ENCODE data around the gene PODN.
A peak's percentile ranks its signal among the peaks of the same experiment; 100 is the strongest.

DNA sequence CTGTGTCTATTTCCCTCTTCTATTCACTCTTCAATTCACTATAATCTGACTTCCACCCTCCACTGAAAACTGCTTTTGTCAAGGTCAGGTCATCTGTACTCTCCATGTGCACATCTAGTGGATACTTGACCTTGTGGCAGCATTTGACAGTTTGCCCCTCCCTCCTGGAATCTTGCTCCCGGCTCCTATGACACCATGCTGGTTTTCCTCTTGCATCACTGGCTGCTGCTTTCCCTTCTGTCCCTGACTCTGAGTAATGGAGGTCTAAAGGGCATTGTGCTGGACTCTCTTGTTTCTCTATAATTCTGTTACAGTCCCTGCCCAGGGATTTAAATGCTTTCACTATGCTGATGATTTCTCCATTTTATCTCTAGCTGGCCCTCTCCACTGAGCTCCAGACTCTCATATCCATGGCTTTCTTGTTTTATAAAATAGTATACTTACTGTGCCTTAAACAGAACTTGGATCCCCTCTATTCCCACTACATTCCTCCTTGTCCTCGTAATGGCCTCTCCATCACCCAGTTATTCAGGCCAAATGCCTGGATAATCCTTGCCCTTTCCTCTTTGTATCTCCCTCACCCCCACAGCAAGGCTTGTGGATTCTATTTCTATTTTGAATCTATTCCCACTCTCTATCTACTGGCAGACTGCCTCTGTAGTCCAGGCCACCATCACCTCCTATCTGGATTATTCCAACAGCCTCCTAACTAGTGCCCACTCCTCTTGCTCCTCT is 36.8 kb upstream of the PODN start:
- no peak for TF ChIP-seq POLR2A (IDR thresholded peaks at IDR 0.05)
- no peak for TF ChIP-seq CTCF (IDR thresholded peaks at IDR 0.05)
- peak; percentile 16 to 29 for TF ChIP-seq POLR2AphosphoS5 (IDR thresholded peaks at IDR 0.05)
- no peak for TF ChIP-seq EP300 (IDR thresholded peaks at IDR 0.05)
